Activated naive CD8-positive, alpha-beta T cell treated with anti-CD3 and anti-CD28 coated beads, Interleukin-2, amount 10 ng/mL, durations not matched to agents 7 days and 5 days (primary cell): Measurements from ENCODE around the gene EIF3K. TPM values are rescaled to one million over a fixed set of nuclear protein-coding genes. Genes with fewer than 3 reads are reported as not detected.

ENCODE experiments used
- ATAC-seq: fragments of 150-1000 bp; cut with Tn5 transposase; one replicate; pipeline ENCODE4 v1.10.0; 2021; ENCODE audit warnings: low read depth, moderate library complexity
- POLR2A ChIA-PET: fragments of 350-600 bp; sonication (Branson Sonifier 250); formaldehyde crosslinking; loops from one replicate; lab custom pipeline; 2021; ENCODE audit warnings: antibody characterized with exemption; lab: Charles Lee
- DNase-seq: peaks from one replicate; pipeline ENCODE4 v3.0.0; 2021
- H3K27ac Mint-ChIP-seq: one replicate; pipeline ENCODE4 v1.8.0; 2022; ENCODE audit warnings: mild to moderate bottlenecking, mixed read lengths
- H3K27me3 Mint-ChIP-seq: one replicate; pipeline ENCODE4 v1.8.0; 2022; ENCODE audit warnings: mild to moderate bottlenecking, moderate library complexity, mixed read lengths
- H3K36me3 Mint-ChIP-seq: one replicate; pipeline ENCODE4 v1.8.0; 2021; ENCODE audit warnings: mild to moderate bottlenecking, mixed read lengths
- H3K4me1 Mint-ChIP-seq: one replicate; pipeline ENCODE4 v1.8.0; 2021; ENCODE audit warnings: mixed read lengths
- H3K4me3 Mint-ChIP-seq: one replicate; pipeline ENCODE4 v1.8.0; 2022; ENCODE audit warnings: mild to moderate bottlenecking, moderate library complexity, mixed read lengths
- H3K9me3 Mint-ChIP-seq: one replicate; pipeline ENCODE4 v1.8.0; 2021; ENCODE audit warnings: mixed read lengths
- total RNA-seq, 2 experiments: library from RNA; stranded (reverse); gene quantifications; one replicate each; pipeline ENCODE4 v1.2.3, GENCODE V29; 2021

The EIF3K gene
- total RNA-seq, 2 experiments from 2014 or later: 307 to 308 TPM

- Mint-ChIP-seq H3K27me3 (peaks cover 2% of the 10 kb centered on the region), H3K36me3 (peaks cover 20% of the 10 kb centered on the region), H3K4me3 (peak overlapping the region; percentile 94), H3K4me1 (peaks cover 28% of the 10 kb centered on the region), H3K27ac (peak overlapping the region; percentile 87), H3K9me3 (no peaks in the 10 kb centered on the region)
- DNase-seq (no peak), ATAC-seq (no peak)
- POLR2A ChIA-PET: interaction anchor here (0.8 to 2.1 kb wide), 12 partner anchors 8 to 210 kb away, joined by 3 to 10 read pairs (median 6); partner anchors contain the start of gene EIF3K
Measured at GRCh38 chr19:38647966-38648768, 29.2 kb downstream of the EIF3K start.

GRCh38 chr19:38648769-38649304 is 29.8 kb downstream of the EIF3K start:
- Mint-ChIP-seq H3K4me3 (peak overlapping the region; percentile 94), H3K36me3 (peaks cover 26% of the 10 kb centered on the region), H3K27ac (peak overlapping the region; percentile 87), H3K9me3 (no peaks in the 10 kb centered on the region), H3K27me3 (peaks cover 2% of the 10 kb centered on the region), H3K4me1 (peaks cover 33% of the 10 kb centered on the region)
- DNase-seq (no peak), ATAC-seq (no peak)
- POLR2A ChIA-PET: interaction anchor here (0.6 to 1.8 kb wide), 5 partner anchors 8 to 333 kb away, joined by 3 to 10 read pairs (median 5); partner anchors contain the start of gene YIF1B

- peaks cover 28% of the 10 kb centered on the region for H3K36me3 Mint-ChIP-seq
- peak overlapping the region; percentile 37 for H3K27ac Mint-ChIP-seq
- peaks cover 36% of the 10 kb centered on the region for H3K4me1 Mint-ChIP-seq
- ATAC-seq: no peak
- H3K9me3 Mint-ChIP-seq: no peaks in the 10 kb centered on the region
- peaks cover 2% of the 10 kb centered on the region for H3K27me3 Mint-ChIP-seq
- POLR2A ChIA-PET: interaction anchor here (0.6 to 1.8 kb wide), 3 partner anchors 14 to 334 kb away, joined by 3 to 5 read pairs (median 4); partner anchors contain the start of gene YIF1B
- H3K4me3 Mint-ChIP-seq: peak overlapping the region; percentile 94
- DNase-seq: no peak
Measured at GRCh38 chr19:38649305-38650171, 30.6 kb downstream of the EIF3K start.

- POLR2A ChIA-PET: interaction anchor here (0.7 to 1.8 kb wide), 2 partner anchors 13 to 19 kb away, joined by 3 to 5 read pairs; no protein-coding TSS in a partner anchor
- Mint-ChIP-seq H3K36me3 (peaks cover 32% of the 10 kb centered on the region), H3K4me3 (peak overlapping the region; percentile 94), H3K27ac (no peak overlapping the region), H3K9me3 (no peaks in the 10 kb centered on the region), H3K27me3 (peaks cover 2% of the 10 kb centered on the region), H3K4me1 (peaks cover 43% of the 10 kb centered on the region)
- ATAC-seq (no peak), DNase-seq (no peak)
Measured at GRCh38 chr19:38650172-38650775, 31.3 kb downstream of the EIF3K start.

GRCh38 chr19:38650911-38651584 is 32.1 kb downstream of the EIF3K start:
- H3K4me3 Mint-ChIP-seq: no peak overlapping the region
- H3K9me3 Mint-ChIP-seq: no peaks in the 10 kb centered on the region
- H3K4me1 Mint-ChIP-seq: peaks cover 50% of the 10 kb centered on the region
- no peak overlapping the region for H3K27ac Mint-ChIP-seq
- H3K36me3 Mint-ChIP-seq: peaks cover 34% of the 10 kb centered on the region
- no peak for ATAC-seq
- peaks cover 2% of the 10 kb centered on the region for H3K27me3 Mint-ChIP-seq
- DNase-seq: no peak
- POLR2A ChIA-PET: no interaction called here

GRCh38 chr19:38653028-38653571 is 34.1 kb downstream of the EIF3K start:
- Mint-ChIP-seq H3K27me3 (peaks cover 2% of the 10 kb centered on the region), H3K4me3 (no peak overlapping the region), H3K4me1 (peaks cover 66% of the 10 kb centered on the region), H3K27ac (no peak overlapping the region), H3K36me3 (peaks cover 36% of the 10 kb centered on the region), H3K9me3 (no peaks in the 10 kb centered on the region)
- DNase-seq (no peak), ATAC-seq (no peak)
- POLR2A ChIA-PET: interaction anchor here (0.7 kb wide), 1 partner anchor 22 kb away, joined by 3 read pairs; no protein-coding TSS in a partner anchor

- Mint-ChIP-seq H3K9me3 (no peaks in the 10 kb centered on the region), H3K36me3 (peaks cover 25% of the 10 kb centered on the region), H3K27ac (peak overlapping the region; percentile 88), H3K27me3 (peaks cover 2% of the 10 kb centered on the region), H3K4me1 (peaks cover 60% of the 10 kb centered on the region), H3K4me3 (peak overlapping the region; percentile 72)
- POLR2A ChIA-PET: no interaction called here
- ATAC-seq (no peak), DNase-seq (no peak)
Measured at GRCh38 chr19:38654628-38655055, 35.7 kb downstream of the EIF3K start.

GRCh38 chr19:38655148-38655824 is 36.3 kb downstream of the EIF3K start:
- Mint-ChIP-seq H3K4me3 (peak overlapping the region; percentile 72), H3K27me3 (peaks cover 2% of the 10 kb centered on the region), H3K27ac (peak overlapping the region; percentile 88), H3K36me3 (peaks cover 28% of the 10 kb centered on the region), H3K9me3 (no peaks in the 10 kb centered on the region), H3K4me1 (peaks cover 61% of the 10 kb centered on the region)
- DNase-seq: no peak
- ATAC-seq: peak; percentile 80
- POLR2A ChIA-PET: interaction anchor here (2.4 kb wide), 1 partner anchor 8 kb away, joined by 10 read pairs; the partner anchor contains the start of gene ACTN4

GRCh38 chr19:38656171-38656981 is 37.4 kb downstream of the EIF3K start:
- POLR2A ChIA-PET: interaction anchor here (0.6 to 2.4 kb wide), 11 partner anchors 9 to 283 kb away, joined by 3 to 10 read pairs (median 3); partner anchors contain the start of genes ACTN4 and EIF3K
- Mint-ChIP-seq H3K27me3 (peaks cover 2% of the 10 kb centered on the region), H3K36me3 (peaks cover 36% of the 10 kb centered on the region), H3K9me3 (no peaks in the 10 kb centered on the region), H3K27ac (peak overlapping the region; percentile 88), H3K4me3 (peak overlapping the region; percentile 72), H3K4me1 (peaks cover 61% of the 10 kb centered on the region)
- DNase-seq (no peak), ATAC-seq (peak; percentile 62)

- H3K27ac Mint-ChIP-seq: no peak overlapping the region
- H3K27me3 Mint-ChIP-seq: no peaks in the 10 kb centered on the region
- POLR2A ChIA-PET: interaction anchor here (1.1 to 2.4 kb wide), 4 partner anchors 10 to 76 kb away, joined by 3 to 10 read pairs (median 7); partner anchors contain the start of gene ACTN4
- ATAC-seq: no peak
- DNase-seq: no peak
- H3K4me3 Mint-ChIP-seq: peak overlapping the region; percentile 11
- H3K9me3 Mint-ChIP-seq: no peaks in the 10 kb centered on the region
- H3K36me3 Mint-ChIP-seq: peaks cover 32% of the 10 kb centered on the region
- peaks cover 58% of the 10 kb centered on the region for H3K4me1 Mint-ChIP-seq
Measured at GRCh38 chr19:38657633-38658222, 38.7 kb downstream of the EIF3K start.
